Panc1 (cell line): ENCODE data around the gene SEL1L2.
"Not testable (repeated sequence)": the region's sequence is repeated elsewhere in the genome, so short reads cannot be mapped to it uniquely, and the experiment has no call there.

Experiments used
- POLR2AphosphoS5 ChIP-seq: IDR thresholded peaks from 2 replicates; pipeline ENCODE4 v1.6.1; 2012; ENCODE audit warnings: mild to moderate bottlenecking, low read depth, low read length, moderate library complexity
- SIN3A ChIP-seq: IDR thresholded peaks from 2 replicates; pipeline ENCODE4 v1.6.1; 2012; ENCODE audit warnings: low read depth, mild to moderate bottlenecking, low read length, moderate library complexity, borderline replicate concordance; ENCODE audit not compliant: insufficient read depth
- TF ChIP-seq, protein P1 (sequence below), 2 experiments: IDR thresholded peaks; 2 replicates each; pipeline ENCODE4 v1.6.1; 2011 to 2012; ENCODE audit warnings: low read depth in 2 of 2, control low read depth in 1 of 2, low read length in 1 of 2, mild to moderate bottlenecking in 1 of 2, moderate library complexity in 1 of 2; ENCODE audit not compliant: insufficient read depth in 1 of 2
- TF ChIP-seq, protein P2 (sequence below): fragments of 450-650 bp; IDR thresholded peaks from 2 replicates; pipeline ENCODE4 v1.5.1; 2017; ENCODE audit warnings: mild to moderate bottlenecking

- TF ChIP-seq, protein P1, sequence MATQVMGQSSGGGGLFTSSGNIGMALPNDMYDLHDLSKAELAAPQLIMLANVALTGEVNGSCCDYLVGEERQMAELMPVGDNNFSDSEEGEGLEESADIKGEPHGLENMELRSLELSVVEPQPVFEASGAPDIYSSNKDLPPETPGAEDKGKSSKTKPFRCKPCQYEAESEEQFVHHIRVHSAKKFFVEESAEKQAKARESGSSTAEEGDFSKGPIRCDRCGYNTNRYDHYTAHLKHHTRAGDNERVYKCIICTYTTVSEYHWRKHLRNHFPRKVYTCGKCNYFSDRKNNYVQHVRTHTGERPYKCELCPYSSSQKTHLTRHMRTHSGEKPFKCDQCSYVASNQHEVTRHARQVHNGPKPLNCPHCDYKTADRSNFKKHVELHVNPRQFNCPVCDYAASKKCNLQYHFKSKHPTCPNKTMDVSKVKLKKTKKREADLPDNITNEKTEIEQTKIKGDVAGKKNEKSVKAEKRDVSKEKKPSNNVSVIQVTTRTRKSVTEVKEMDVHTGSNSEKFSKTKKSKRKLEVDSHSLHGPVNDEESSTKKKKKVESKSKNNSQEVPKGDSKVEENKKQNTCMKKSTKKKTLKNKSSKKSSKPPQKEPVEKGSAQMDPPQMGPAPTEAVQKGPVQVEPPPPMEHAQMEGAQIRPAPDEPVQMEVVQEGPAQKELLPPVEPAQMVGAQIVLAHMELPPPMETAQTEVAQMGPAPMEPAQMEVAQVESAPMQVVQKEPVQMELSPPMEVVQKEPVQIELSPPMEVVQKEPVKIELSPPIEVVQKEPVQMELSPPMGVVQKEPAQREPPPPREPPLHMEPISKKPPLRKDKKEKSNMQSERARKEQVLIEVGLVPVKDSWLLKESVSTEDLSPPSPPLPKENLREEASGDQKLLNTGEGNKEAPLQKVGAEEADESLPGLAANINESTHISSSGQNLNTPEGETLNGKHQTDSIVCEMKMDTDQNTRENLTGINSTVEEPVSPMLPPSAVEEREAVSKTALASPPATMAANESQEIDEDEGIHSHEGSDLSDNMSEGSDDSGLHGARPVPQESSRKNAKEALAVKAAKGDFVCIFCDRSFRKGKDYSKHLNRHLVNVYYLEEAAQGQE (IDR thresholded peaks at IDR 0.05; ENCODE audit: insufficient read depth in 1 of 2, low read depth in 2 of 2, low read length in 1 of 2), result not testable (repeated sequence)
- TF ChIP-seq, protein P2, sequence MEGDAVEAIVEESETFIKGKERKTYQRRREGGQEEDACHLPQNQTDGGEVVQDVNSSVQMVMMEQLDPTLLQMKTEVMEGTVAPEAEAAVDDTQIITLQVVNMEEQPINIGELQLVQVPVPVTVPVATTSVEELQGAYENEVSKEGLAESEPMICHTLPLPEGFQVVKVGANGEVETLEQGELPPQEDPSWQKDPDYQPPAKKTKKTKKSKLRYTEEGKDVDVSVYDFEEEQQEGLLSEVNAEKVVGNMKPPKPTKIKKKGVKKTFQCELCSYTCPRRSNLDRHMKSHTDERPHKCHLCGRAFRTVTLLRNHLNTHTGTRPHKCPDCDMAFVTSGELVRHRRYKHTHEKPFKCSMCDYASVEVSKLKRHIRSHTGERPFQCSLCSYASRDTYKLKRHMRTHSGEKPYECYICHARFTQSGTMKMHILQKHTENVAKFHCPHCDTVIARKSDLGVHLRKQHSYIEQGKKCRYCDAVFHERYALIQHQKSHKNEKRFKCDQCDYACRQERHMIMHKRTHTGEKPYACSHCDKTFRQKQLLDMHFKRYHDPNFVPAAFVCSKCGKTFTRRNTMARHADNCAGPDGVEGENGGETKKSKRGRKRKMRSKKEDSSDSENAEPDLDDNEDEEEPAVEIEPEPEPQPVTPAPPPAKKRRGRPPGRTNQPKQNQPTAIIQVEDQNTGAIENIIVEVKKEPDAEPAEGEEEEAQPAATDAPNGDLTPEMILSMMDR, result not testable (repeated sequence)
- TF ChIP-seq POLR2AphosphoS5, SIN3A: not testable (repeated sequence)
Measured at GRCh38 chr20:13991955-13992354, 1.5 kb upstream of the SEL1L2 start.
